ENCODE measurements around the gene DNAJB13. TPM values are rescaled to one million over a fixed set of nuclear protein-coding genes. Genes with fewer than 3 reads are reported as not detected.

Gene DNAJB13
- total and polyA plus RNA-seq, 2 of the 4 experiments (the other 2 are of a cell fraction), result 0.18 to 0.48 TPM

DNA sequence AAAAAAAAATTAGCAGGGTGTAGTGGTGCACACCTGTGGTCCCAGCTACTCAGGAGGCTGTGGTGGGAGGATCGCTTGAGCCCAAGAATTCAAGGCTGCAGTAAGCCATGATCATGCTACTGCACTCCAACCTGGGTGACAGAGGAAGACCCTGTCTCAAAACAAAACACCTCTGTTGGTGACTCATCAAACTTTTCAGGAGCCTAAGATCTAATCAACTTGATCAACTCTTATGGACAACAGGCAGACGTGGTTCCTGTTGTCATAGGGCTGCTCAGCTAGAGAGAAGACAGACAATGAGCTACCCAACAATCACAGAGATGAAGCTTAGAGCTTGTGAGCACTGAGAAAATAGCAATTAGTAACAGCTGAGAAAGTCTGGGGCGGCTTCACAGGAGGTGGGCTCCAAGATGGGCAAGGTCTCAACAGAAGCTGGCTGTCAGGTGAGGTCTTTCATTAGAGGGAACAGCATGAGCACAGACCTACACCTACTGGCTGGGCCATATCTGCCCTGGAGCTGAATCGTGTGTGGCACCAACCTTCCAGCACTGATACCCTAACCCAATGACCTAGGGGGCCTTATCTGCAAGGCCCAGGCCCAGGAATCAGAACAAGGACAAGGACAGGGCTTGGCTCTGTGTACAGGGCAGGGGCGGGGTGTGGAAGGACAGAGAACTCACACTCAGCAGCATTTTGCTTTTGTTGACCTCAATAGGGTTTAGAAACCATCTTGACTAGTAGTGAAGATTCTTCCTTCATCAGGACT, 65.3 kb downstream of the DNAJB13 start:
- peaks cover 0 to 12% of the 10 kb centered on the region in 2 experiments; a peak in 2 of 4 replicates for H3K79me1 ChIP-seq (ENCODE audit: low read depth in 1 of 2, low read length in 2 of 2)
- H4K5ac ChIP-seq (ENCODE audit: low read depth, low read length), result no peak overlapping the region
- H3K4me3 ChIP-seq (ENCODE audit: insufficient read depth, low read depth, low read length), result no peak overlapping the region
- no peak overlapping the region for H3K27ac ChIP-seq (ENCODE audit: insufficient read depth, low read length)
- in situ Hi-C loops (cut with MboI; ENCODE audit: low sequenced_read_pairs), result no loop called here
- H3K4me2 ChIP-seq (ENCODE audit: low read depth, low read length), result no peak overlapping the region
- H3K18ac ChIP-seq (ENCODE audit: low read depth, low read length), result no peak overlapping the region
- dilution Hi-C loops (cut with HindIII; ENCODE audit: low sequenced_read_pairs, unreplicated experiment), result no loop called here
- peaks cover 17% of the 10 kb centered on the region for H3K4me1 ChIP-seq (ENCODE audit: control insufficient read depth, insufficient read depth, low read length)
- H2BK15ac ChIP-seq (ENCODE audit: low read depth, low read length), result no peak overlapping the region
- no peaks in the 10 kb centered on the region for H3K9me3 ChIP-seq (ENCODE audit: control insufficient read depth, insufficient read depth, low read length)
- no peak for ATAC-seq (ENCODE audit: low read depth)
- H2BK20ac ChIP-seq (ENCODE audit: low read depth, low read length), result no peak overlapping the region
- no peak overlapping the region for H3K4ac ChIP-seq (ENCODE audit: low read depth, low read length)
- no peak overlapping the region for H2AFZ ChIP-seq (replicated peaks; ENCODE audit: low read length, poor library complexity)
- H3K36me3 ChIP-seq (ENCODE audit: control insufficient read depth, insufficient read depth, low read length), result peaks cover 10% of the 10 kb centered on the region; the same call in 1 of the 2 replicates
- no peak overlapping the region for H4K8ac ChIP-seq (ENCODE audit: low read depth in 2 of 2, low read length in 2 of 2)
- intact Hi-C loops (cut with micrococcal nuclease), result no loop called here
- ChIA-PET CTCF (no interaction called here), POLR2A (ENCODE audit: unreplicated experiment) (no interaction called here)
- BruUV-seq (replicated peaks), result no TSS peak
- no peak overlapping the region for H4K91ac ChIP-seq (ENCODE audit: insufficient read depth, low read depth, low read length)
- no peak overlapping the region for H2AK9ac ChIP-seq (replicated peaks; ENCODE audit: low read depth, low read length, poor library complexity)
- no peaks in the 10 kb centered on the region for H3K27me3 ChIP-seq (ENCODE audit: control insufficient read depth, insufficient read depth, low read length)
- H2AK5ac ChIP-seq (ENCODE audit: low read depth, low read length), result no peak overlapping the region
- TF ChIP-seq CHD1 (IDR thresholded peaks at IDR 0.05; ENCODE audit: low read depth, low read length) (no peak), MXI1 (IDR thresholded peaks at IDR 0.05; ENCODE audit: borderline replicate concordance, low read depth, low read length) (no peak), BHLHE40 (IDR thresholded peaks at IDR 0.05; ENCODE audit: low read depth, low read length) (no peak)
- no peak overlapping the region for H3K56ac ChIP-seq (ENCODE audit: extremely low read depth, insufficient read depth, low read length)
- H2BK5ac ChIP-seq (ENCODE audit: low read depth, low read length, poor library complexity, severe bottlenecking), result no peak overlapping the region
- no peak for DNase-seq
- H4K20me1 ChIP-seq (ENCODE audit: insufficient read depth, low read length), result peaks cover 3% of the 10 kb centered on the region; the same call in 1 of the 2 replicates
- 100% methylated on average over 1 of the region's 5 CpGs; no CpG with 5 or more reads in 1 of the 2 experiments for WGBS, 2 experiments (ENCODE audit: extremely low coverage in 2 of 2, insufficient read length in 1 of 2)
- H3K14ac ChIP-seq (replicated peaks; ENCODE audit: low read depth, low read length), result no peak overlapping the region
- no peak overlapping the region for H3K23ac ChIP-seq (ENCODE audit: low read depth, low read length)
- no peak overlapping the region for H3K9ac ChIP-seq (ENCODE audit: low read depth, low read length)
- no peak overlapping the region for H2BK120ac ChIP-seq (ENCODE audit: low read depth, low read length)
- H3K9me1 ChIP-seq (ENCODE audit: insufficient read depth, low read length), result peaks cover 19% of the 10 kb centered on the region

Measured in IMR-90 (cell line).